ENCODE data around the gene TRAPPC14.
"Not testable (repeated sequence)": the region's sequence is repeated elsewhere in the genome, so short reads cannot be mapped to it uniquely, and the experiment has no call there.

The TRAPPC14 gene

GRCh38 chr7:100185726-100186125, 27.2 kb upstream of the TRAPPC14 start:
- H3K4me3 ChIP-seq (ENCODE audit: low read depth, low read length), result no peak overlapping the region
- no peak for TF ChIP-seq POLR2A (IDR thresholded peaks at IDR 0.05; ENCODE audit: extremely low read depth, insufficient read length)
- TF ChIP-seq, protein P1, sequence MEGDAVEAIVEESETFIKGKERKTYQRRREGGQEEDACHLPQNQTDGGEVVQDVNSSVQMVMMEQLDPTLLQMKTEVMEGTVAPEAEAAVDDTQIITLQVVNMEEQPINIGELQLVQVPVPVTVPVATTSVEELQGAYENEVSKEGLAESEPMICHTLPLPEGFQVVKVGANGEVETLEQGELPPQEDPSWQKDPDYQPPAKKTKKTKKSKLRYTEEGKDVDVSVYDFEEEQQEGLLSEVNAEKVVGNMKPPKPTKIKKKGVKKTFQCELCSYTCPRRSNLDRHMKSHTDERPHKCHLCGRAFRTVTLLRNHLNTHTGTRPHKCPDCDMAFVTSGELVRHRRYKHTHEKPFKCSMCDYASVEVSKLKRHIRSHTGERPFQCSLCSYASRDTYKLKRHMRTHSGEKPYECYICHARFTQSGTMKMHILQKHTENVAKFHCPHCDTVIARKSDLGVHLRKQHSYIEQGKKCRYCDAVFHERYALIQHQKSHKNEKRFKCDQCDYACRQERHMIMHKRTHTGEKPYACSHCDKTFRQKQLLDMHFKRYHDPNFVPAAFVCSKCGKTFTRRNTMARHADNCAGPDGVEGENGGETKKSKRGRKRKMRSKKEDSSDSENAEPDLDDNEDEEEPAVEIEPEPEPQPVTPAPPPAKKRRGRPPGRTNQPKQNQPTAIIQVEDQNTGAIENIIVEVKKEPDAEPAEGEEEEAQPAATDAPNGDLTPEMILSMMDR (IDR thresholded peaks at IDR 0.05; ENCODE audit: low read depth, low read length), result no peak
- TF ChIP-seq, protein P2, sequence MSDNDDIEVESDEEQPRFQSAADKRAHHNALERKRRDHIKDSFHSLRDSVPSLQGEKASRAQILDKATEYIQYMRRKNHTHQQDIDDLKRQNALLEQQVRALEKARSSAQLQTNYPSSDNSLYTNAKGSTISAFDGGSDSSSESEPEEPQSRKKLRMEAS (IDR thresholded peaks at IDR 0.05; ENCODE audit: low read depth, low read length), result no peak
- TF ChIP-seq MYC (IDR thresholded peaks at IDR 0.05; ENCODE audit: low read depth, low read length), result no peak
- no peak for DNase-seq (ENCODE audit: low read depth)

DNA sequence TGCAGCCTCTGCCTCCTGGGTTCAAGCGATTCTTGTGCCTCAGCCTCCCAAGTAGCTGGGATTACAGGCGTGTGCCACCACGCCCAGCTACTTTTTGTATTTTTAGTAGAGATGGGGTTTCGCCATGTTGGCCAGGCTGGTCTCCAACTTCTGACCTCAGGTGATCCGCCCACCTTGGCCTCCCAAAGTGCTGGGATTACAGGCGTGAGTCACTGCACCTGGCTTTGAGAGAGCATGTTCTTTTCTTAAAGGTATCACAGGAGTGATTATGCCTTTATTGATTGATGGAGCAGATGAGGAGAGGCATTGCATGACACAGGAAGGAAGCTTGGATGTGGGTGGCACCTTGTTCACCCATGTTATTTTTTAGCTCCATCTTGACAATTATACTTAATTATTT, 24.6 kb upstream of the TRAPPC14 start:
- H3K4me3 ChIP-seq (ENCODE audit: low read depth, low read length); DNase-seq (ENCODE audit: low read depth): not testable (repeated sequence)

DNA sequence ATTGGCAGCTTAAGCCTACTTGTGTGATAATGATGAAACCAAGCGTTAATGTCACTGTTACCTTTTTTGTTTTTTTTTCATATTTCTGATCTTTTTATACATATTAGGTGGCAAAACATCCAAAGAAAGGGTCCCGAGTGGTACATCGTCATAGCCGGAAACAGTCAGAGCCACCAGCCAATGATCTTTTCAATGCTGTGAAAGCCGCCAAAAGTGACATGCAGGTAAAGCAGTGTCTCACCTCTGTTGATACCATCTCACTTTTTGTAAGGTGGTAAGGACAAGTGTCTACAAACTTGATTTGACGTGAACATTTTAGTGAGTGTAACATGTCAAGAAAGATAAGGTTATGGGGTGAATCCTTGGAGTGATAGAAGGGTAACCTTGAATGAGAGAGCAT, 24.1 kb upstream of the TRAPPC14 start:
- H3K4me3 ChIP-seq (ENCODE audit: low read depth, low read length); DNase-seq (ENCODE audit: low read depth): not testable (repeated sequence)

DNA sequence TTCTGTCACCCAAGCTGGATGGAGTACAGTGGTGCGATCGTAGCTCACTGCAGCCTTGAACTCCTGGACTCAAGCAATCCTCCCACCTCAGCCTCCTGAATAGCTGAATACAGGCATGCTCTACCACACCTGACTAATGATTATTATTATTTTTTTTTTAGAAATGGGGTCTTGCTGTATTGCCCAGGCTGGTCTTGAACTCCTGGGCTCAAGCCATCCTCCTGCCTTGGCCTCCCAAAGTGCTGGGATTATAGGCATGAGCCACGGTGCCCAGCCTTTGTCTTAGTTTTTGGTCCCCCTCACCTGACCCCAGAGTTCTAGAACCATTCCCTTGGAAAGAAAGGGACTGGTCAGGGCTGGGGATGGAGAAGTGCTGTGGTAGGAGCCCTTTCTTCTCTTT, 21.6 kb upstream of the TRAPPC14 start:
- DNase-seq (ENCODE audit: low read depth); H3K4me3 ChIP-seq (ENCODE audit: low read depth, low read length): not testable (repeated sequence)

DNA sequence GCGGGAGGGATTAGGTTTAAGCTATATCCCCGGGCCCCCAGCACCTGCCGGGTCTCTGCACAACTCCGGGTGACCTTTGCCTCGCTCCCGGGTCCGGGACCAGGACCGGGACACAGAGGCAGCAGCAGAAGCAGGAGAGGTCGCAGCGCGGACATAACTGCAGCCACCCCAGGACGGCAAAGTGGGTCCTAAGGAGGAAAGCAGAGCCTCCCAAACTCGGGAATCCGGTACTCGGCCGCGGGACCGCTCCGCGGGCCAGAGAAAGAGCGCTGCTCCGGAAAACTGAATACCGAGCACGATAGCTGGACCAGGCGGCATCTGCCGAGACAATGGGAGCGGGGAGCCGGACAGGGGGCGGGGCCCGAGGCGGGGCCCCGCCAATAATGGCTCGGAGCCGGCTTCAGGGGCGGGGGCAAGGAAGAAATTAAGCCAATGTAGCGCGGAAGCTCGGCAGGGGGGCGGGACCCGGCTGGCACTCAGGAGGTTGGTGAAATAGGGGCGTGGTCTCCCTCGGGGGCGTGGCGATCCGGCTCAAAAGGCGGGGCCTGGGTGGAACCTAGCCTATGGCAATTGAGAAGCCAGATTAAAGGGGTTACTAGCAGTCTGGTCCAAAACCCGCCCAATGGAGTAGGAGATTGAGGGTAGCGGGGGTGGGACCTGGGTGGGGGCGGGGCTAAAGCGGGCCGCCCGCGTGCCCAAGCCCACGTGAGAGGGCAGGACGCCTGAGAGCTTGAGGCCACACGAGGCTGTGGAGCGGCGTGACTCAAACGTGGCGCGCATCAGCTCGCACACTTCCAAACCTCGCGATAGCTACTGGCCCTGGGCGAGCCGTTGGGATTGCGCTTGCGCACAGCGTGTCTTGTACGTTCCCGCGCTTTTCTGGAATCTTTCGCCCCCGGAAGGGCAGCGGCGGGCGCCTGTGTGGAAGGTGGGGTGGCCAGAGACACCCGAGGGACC, 18.8 kb upstream of the TRAPPC14 start, which contains the start of the genes GPC2 and STAG3:
Gene GPC2 (minus strand): TSS at position 337 of the 957 bp plus-strand sequence. CDS start 182 bp downstream, at position 155.
Gene STAG3 (plus strand): TSS at position 874 of the 957 bp plus-strand sequence. CDS start 2,639 bp downstream, outside the sequence.
- DNase-seq (ENCODE audit: low read depth), result peak; percentile 95
- H3K4me3 ChIP-seq (ENCODE audit: low read depth, low read length), result peak within 1 kb of the TSS; percentile 61
- TF ChIP-seq, protein P2 (IDR thresholded peaks at IDR 0.05; ENCODE audit: low read depth, low read length), result peak; percentile 75
- TF ChIP-seq MYC (IDR thresholded peaks at IDR 0.05; ENCODE audit: low read depth, low read length) (no peak), POLR2A (IDR thresholded peaks at IDR 0.05; ENCODE audit: extremely low read depth, insufficient read length) (peak; percentile 72)
- TF ChIP-seq, protein P1 (IDR thresholded peaks at IDR 0.05; ENCODE audit: low read depth, low read length), result no peak

DNA sequence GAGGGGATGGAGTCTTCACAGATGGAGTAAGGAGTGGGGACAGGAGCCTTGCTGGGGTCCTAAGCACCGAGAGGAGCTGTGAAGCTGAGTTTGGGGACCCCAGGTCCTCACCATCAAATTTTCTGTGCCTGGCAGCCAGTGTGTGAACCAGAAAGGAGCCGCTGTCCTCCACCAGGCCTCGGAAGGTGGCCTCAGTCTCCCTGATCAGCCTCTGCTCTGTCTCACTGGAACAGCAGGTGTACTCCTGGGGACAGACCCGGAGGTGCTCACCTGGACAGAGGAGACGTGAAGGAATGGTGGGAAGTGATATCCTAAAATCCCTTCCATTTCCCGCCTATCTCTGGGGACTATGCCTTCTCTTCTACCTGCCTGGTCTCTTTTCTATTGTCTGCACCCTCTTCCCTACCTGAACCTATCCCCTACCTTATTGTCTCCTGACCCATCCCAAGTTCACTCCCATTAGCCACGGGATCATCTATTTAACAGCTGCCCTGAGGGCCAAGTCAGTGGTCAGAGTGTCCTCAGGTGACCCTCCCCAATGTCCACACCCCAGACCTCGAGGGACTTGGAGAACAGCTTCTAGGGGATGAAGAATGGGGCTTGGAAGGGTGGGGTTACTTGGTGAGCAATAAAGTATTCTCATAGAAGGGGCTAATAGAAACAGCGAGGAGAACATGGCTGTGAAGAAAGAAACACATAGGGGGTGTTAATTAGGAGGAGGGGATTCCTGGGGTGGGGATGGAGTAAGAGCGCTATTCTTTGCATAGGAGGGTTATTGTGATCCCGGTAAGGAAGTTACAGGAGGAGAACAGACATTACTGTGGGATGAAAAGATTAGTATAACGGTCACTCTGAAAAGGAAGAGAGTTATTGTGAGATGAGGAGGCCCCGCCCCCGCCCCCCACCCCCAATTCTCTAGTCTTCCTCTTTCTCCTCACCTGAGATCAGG, 17.8 kb upstream of the TRAPPC14 start:
- H3K4me3 ChIP-seq (ENCODE audit: low read depth, low read length), result peak overlapping the region; percentile 61
- TF ChIP-seq POLR2A (IDR thresholded peaks at IDR 0.05; ENCODE audit: extremely low read depth, insufficient read length) (no peak), MYC (IDR thresholded peaks at IDR 0.05; ENCODE audit: low read depth, low read length) (no peak)
- TF ChIP-seq, protein P1 (IDR thresholded peaks at IDR 0.05; ENCODE audit: low read depth, low read length), result no peak
- TF ChIP-seq, protein P2 (IDR thresholded peaks at IDR 0.05; ENCODE audit: low read depth, low read length), result no peak
- DNase-seq (ENCODE audit: low read depth), result no peak

- H3K4me3 ChIP-seq (ENCODE audit: low read depth, low read length), result no peak overlapping the region
- no peak for TF ChIP-seq POLR2A (IDR thresholded peaks at IDR 0.05; ENCODE audit: extremely low read depth, insufficient read length)
- TF ChIP-seq, protein P2 (IDR thresholded peaks at IDR 0.05; ENCODE audit: low read depth, low read length), result no peak
- TF ChIP-seq, protein P1 (IDR thresholded peaks at IDR 0.05; ENCODE audit: low read depth, low read length), result no peak
- no peak for TF ChIP-seq MYC (IDR thresholded peaks at IDR 0.05; ENCODE audit: low read depth, low read length)
- DNase-seq (ENCODE audit: low read depth), result no peak
Observed at GRCh38 chr7:100175296-100175935, 16.9 kb upstream of the TRAPPC14 start.
